Liver (tissue), 3 donors: Measurements from ENCODE around the gene TSSC4.

Experiments
- JUND ChIP-seq, 2 donors: IDR thresholded peaks; 2 replicates each; pipeline ENCODE4 v1.6.1; 2016; ENCODE audit warnings: antibody characterized with exemption in 2 of 2
- RAD21 ChIP-seq, 2 donors: IDR thresholded peaks; 2 replicates each; pipeline ENCODE4 v1.6.1; 2016; ENCODE audit warnings: antibody characterized with exemption in 2 of 2, mild to moderate bottlenecking in 2 of 2
- RXRA ChIP-seq, 2 donors: IDR thresholded peaks; 2 replicates each; pipeline ENCODE4 v1.6.1; 2017 to 2018; ENCODE audit warnings: antibody characterized with exemption in 2 of 2, mild to moderate bottlenecking in 1 of 2
- TAF1 ChIP-seq: conservative IDR thresholded peaks from 2 replicates; pipeline ENCODE4 v1.6.1; 2016; ENCODE audit warnings: antibody characterized with exemption, mild to moderate bottlenecking
- YY1 ChIP-seq: IDR thresholded peaks from 2 replicates; pipeline ENCODE4 v1.6.1; 2016; ENCODE audit warnings: antibody characterized with exemption, mild to moderate bottlenecking
- TF ChIP-seq, protein P1 (sequence below): fragments of 150-350 bp; IDR thresholded peaks from 2 replicates; pipeline ENCODE4 v1.5.1; 2017; ENCODE audit warnings: improper control_type of control experiment, low read depth, low read length; ENCODE audit not compliant: missing input control
- TF ChIP-seq, protein P2 (sequence below): IDR thresholded peaks from 2 replicates; pipeline ENCODE4 v1.6.1; 2016; ENCODE audit warnings: antibody characterized with exemption, mild to moderate bottlenecking
- TF ChIP-seq, protein P3 (sequence below): IDR thresholded peaks from 2 replicates; pipeline ENCODE4 v1.6.1; 2016; ENCODE audit warnings: antibody characterized with exemption
- donor health status: healthy.
- donor health status: healthy.

DNA sequence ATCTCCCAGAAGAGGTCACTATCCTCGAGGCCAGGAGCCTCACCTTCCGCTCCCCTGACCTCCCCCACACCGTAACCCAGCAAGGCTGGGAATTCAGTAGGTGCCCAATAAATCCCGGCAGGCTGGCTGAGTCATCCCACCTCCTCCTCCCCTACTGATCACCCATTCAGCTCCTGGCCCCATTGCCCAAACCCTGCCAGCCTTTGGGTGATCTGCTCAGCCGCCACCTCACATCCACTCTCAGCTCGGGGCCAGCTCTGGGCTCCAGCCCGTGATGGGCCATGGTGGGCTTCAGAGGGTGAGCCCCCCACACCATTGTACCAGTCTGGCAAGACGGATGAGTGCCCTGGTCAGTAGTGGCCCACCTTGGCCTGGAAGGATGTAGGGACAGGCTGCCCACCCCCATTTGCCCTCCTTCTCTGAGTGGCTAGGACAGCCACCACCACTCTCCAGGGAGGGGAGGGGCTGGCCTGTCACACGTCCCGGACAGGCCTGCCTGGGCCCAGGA is 35.5 kb downstream of the TSSC4 start:
- TF ChIP-seq, protein P1, sequence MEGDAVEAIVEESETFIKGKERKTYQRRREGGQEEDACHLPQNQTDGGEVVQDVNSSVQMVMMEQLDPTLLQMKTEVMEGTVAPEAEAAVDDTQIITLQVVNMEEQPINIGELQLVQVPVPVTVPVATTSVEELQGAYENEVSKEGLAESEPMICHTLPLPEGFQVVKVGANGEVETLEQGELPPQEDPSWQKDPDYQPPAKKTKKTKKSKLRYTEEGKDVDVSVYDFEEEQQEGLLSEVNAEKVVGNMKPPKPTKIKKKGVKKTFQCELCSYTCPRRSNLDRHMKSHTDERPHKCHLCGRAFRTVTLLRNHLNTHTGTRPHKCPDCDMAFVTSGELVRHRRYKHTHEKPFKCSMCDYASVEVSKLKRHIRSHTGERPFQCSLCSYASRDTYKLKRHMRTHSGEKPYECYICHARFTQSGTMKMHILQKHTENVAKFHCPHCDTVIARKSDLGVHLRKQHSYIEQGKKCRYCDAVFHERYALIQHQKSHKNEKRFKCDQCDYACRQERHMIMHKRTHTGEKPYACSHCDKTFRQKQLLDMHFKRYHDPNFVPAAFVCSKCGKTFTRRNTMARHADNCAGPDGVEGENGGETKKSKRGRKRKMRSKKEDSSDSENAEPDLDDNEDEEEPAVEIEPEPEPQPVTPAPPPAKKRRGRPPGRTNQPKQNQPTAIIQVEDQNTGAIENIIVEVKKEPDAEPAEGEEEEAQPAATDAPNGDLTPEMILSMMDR, result no peak
- TF ChIP-seq, protein P2, sequence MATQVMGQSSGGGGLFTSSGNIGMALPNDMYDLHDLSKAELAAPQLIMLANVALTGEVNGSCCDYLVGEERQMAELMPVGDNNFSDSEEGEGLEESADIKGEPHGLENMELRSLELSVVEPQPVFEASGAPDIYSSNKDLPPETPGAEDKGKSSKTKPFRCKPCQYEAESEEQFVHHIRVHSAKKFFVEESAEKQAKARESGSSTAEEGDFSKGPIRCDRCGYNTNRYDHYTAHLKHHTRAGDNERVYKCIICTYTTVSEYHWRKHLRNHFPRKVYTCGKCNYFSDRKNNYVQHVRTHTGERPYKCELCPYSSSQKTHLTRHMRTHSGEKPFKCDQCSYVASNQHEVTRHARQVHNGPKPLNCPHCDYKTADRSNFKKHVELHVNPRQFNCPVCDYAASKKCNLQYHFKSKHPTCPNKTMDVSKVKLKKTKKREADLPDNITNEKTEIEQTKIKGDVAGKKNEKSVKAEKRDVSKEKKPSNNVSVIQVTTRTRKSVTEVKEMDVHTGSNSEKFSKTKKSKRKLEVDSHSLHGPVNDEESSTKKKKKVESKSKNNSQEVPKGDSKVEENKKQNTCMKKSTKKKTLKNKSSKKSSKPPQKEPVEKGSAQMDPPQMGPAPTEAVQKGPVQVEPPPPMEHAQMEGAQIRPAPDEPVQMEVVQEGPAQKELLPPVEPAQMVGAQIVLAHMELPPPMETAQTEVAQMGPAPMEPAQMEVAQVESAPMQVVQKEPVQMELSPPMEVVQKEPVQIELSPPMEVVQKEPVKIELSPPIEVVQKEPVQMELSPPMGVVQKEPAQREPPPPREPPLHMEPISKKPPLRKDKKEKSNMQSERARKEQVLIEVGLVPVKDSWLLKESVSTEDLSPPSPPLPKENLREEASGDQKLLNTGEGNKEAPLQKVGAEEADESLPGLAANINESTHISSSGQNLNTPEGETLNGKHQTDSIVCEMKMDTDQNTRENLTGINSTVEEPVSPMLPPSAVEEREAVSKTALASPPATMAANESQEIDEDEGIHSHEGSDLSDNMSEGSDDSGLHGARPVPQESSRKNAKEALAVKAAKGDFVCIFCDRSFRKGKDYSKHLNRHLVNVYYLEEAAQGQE, result no peak
- TF ChIP-seq YY1 (no peak), RXRA (IDR thresholded peaks at IDR 0.05) (no peak), JUND (IDR thresholded peaks at IDR 0.05) (no peak), TAF1 (no peak), RAD21 (IDR thresholded peaks at IDR 0.05) (no peak)
- TF ChIP-seq, protein P3, sequence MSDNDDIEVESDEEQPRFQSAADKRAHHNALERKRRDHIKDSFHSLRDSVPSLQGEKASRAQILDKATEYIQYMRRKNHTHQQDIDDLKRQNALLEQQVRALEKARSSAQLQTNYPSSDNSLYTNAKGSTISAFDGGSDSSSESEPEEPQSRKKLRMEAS, result no peak
